HUES64 (cell line): Measurements from ENCODE around the gene EBP.
"Not testable (repeated sequence)": the region's sequence is repeated elsewhere in the genome, so short reads cannot be mapped to it uniquely, and the experiment has no call there.

Experiments
- H3K27ac ChIP-seq: 2 replicates; pipeline ENCODE4 v1.7.0; 2013; ENCODE audit warnings: low read depth, low read length, inconsistent platforms
- H3K27me3 ChIP-seq: 2 replicates; pipeline ENCODE4 v1.6.1; 2013; ENCODE audit warnings: mild to moderate bottlenecking, low read length; ENCODE audit not compliant: insufficient read depth
- H3K36me3 ChIP-seq: 2 replicates; pipeline ENCODE4 v1.6.1; 2013; ENCODE audit warnings: mild to moderate bottlenecking, low read length; ENCODE audit not compliant: insufficient read depth
- H3K4me1 ChIP-seq: 2 replicates; pipeline ENCODE4 v1.6.1; 2013; ENCODE audit warnings: mild to moderate bottlenecking, low read length, moderate library complexity; ENCODE audit not compliant: insufficient read depth
- H3K4me3 ChIP-seq: 2 replicates; pipeline ENCODE4 v1.5.1; 2013; ENCODE audit warnings: mild to moderate bottlenecking, low read length, moderate library complexity
- H3K9ac ChIP-seq: 2 replicates; pipeline ENCODE4 v1.6.1; 2013; ENCODE audit warnings: mild to moderate bottlenecking, low read depth, low read length
- H3K9me3 ChIP-seq: 2 replicates; pipeline ENCODE4 v1.6.1; 2013; ENCODE audit warnings: low read depth, low read length; ENCODE audit not compliant: insufficient read depth
- WGBS: fragments of 150-250, 120-280 bp; methylation state at CpG from one replicate; pipeline ENCODE4 v1.1.7; 2013; ENCODE audit warnings: missing lambda C conversion rate; 5-methylcytosine and 5-hydroxymethylcytosine counted together

EBP gene

GRCh38 chrX:48511560-48511959, 10.0 kb upstream of the EBP start:
- Histone ChIP-seq H3K9ac (no peak overlapping the region), H3K9me3 (no peaks in the 10 kb centered on the region), H3K4me3 (no peak overlapping the region), H3K36me3 (0 out of 2 replicates have a peak, but pooled peaks cover 2% of the 10 kb centered on the region), H3K27me3 (no peaks in the 10 kb centered on the region), H3K4me1 (no peaks in the 10 kb centered on the region), H3K27ac (no peak overlapping the region)
- 75% methylated on average over 4 of the region's 4 CpGs for WGBS

GRCh38 chrX:48512371-48512935, 9.2 kb upstream of the EBP start:
- no peaks in the 10 kb centered on the region for H3K9me3 ChIP-seq
- no peaks in the 10 kb centered on the region for H3K27me3 ChIP-seq
- H3K27ac ChIP-seq: no peak overlapping the region
- 0 out of 2 replicates have a peak, but pooled peaks cover 2% of the 10 kb centered on the region for H3K36me3 ChIP-seq
- 95% methylated on average over 20 of the region's 20 CpGs for WGBS
- H3K4me1 ChIP-seq: no peaks in the 10 kb centered on the region
- H3K9ac ChIP-seq: no peak overlapping the region
- no peak overlapping the region for H3K4me3 ChIP-seq

GRCh38 chrX:48513670-48514069, 7.9 kb upstream of the EBP start:
- Histone ChIP-seq H3K27me3 (no peaks in the 10 kb centered on the region), H3K27ac (no peak overlapping the region), H3K9ac (no peak overlapping the region), H3K4me1 (no peaks in the 10 kb centered on the region), H3K9me3 (no peaks in the 10 kb centered on the region), H3K36me3 (0 out of 2 replicates have a peak, but pooled peaks cover 2% of the 10 kb centered on the region), H3K4me3 (no peak overlapping the region)
- 92% methylated on average over 2 of the region's 4 CpGs for WGBS

- H3K4me1 ChIP-seq: no peaks in the 10 kb centered on the region
- no peaks in the 10 kb centered on the region for H3K27me3 ChIP-seq
- no peak overlapping the region for H3K9ac ChIP-seq
- H3K27ac ChIP-seq: no peak overlapping the region
- 91% methylated on average over 13 of the region's 16 CpGs for WGBS
- 0 out of 2 replicates have a peak, but pooled peaks cover 2% of the 10 kb centered on the region for H3K36me3 ChIP-seq
- no peak overlapping the region for H3K4me3 ChIP-seq
- H3K9me3 ChIP-seq: no peaks in the 10 kb centered on the region
Measured at GRCh38 chrX:48514126-48514806, 7.3 kb upstream of the EBP start.

- no peak overlapping the region for H3K9ac ChIP-seq
- H3K4me3 ChIP-seq: no peak overlapping the region
- H3K9me3 ChIP-seq: no peaks in the 10 kb centered on the region
- H3K4me1 ChIP-seq: no peaks in the 10 kb centered on the region
- no peaks in the 10 kb centered on the region for H3K27me3 ChIP-seq
- WGBS: 92% methylated on average over 9 of the region's 9 CpGs
- H3K36me3 ChIP-seq: 0 out of 2 replicates have a peak, but pooled peaks cover 2% of the 10 kb centered on the region
- no peak overlapping the region for H3K27ac ChIP-seq
Measured at GRCh38 chrX:48514868-48515460, 6.6 kb upstream of the EBP start.

- H3K4me3 ChIP-seq: no peak overlapping the region
- WGBS: 94% methylated on average over 7 of the region's 10 CpGs
- H3K27me3 ChIP-seq: no peaks in the 10 kb centered on the region
- no peaks in the 10 kb centered on the region for H3K4me1 ChIP-seq
- H3K9me3 ChIP-seq: no peaks in the 10 kb centered on the region
- H3K36me3 ChIP-seq: 0 out of 2 replicates have a peak, but pooled peaks cover 2% of the 10 kb centered on the region
- no peak overlapping the region for H3K27ac ChIP-seq
- no peak overlapping the region for H3K9ac ChIP-seq
Measured at GRCh38 chrX:48515842-48516241, 5.8 kb upstream of the EBP start.

GRCh38 chrX:48516285-48516684, 5.3 kb upstream of the EBP start:
- no peak overlapping the region for H3K9ac ChIP-seq
- 0 out of 2 replicates have a peak, but pooled peaks cover 2% of the 10 kb centered on the region for H3K36me3 ChIP-seq
- H3K27ac ChIP-seq: no peak overlapping the region
- no peaks in the 10 kb centered on the region for H3K4me1 ChIP-seq
- H3K4me3 ChIP-seq: no peak overlapping the region
- no peaks in the 10 kb centered on the region for H3K27me3 ChIP-seq
- 93% methylated on average over 10 of the region's 10 CpGs for WGBS
- H3K9me3 ChIP-seq: no peaks in the 10 kb centered on the region

GRCh38 chrX:48516987-48517386, 4.6 kb upstream of the EBP start:
- 0 out of 2 replicates have a peak, but pooled peaks cover 1% of the 10 kb centered on the region for H3K36me3 ChIP-seq
- no peaks in the 10 kb centered on the region for H3K4me1 ChIP-seq
- no peak overlapping the region for H3K4me3 ChIP-seq
- H3K27ac ChIP-seq: no peak overlapping the region
- no peaks in the 10 kb centered on the region for H3K9me3 ChIP-seq
- no peaks in the 10 kb centered on the region for H3K27me3 ChIP-seq
- H3K9ac ChIP-seq: no peak overlapping the region
- WGBS: 96% methylated on average over 5 of the region's 5 CpGs

GRCh38 chrX:48519481-48519880, 2.1 kb upstream of the EBP start:
- not testable (repeated sequence) for H3K36me3 ChIP-seq, H3K9ac ChIP-seq, H3K4me1 ChIP-seq, H3K4me3 ChIP-seq, H3K9me3 ChIP-seq, H3K27ac ChIP-seq, H3K27me3 ChIP-seq
- 91% methylated on average over 4 of the region's 4 CpGs for WGBS

GRCh38 chrX:48520455-48520854, 1.2 kb upstream of the EBP start:
- H3K27ac ChIP-seq: no peak overlapping the region
- H3K9ac ChIP-seq: no peak overlapping the region
- H3K27me3 ChIP-seq: no peaks in the 10 kb centered on the region
- H3K4me1 ChIP-seq: no peaks in the 10 kb centered on the region
- peaks cover 12% of the 10 kb centered on the region for H3K36me3 ChIP-seq
- H3K9me3 ChIP-seq: no peaks in the 10 kb centered on the region
- 100% methylated on average over 1 of the region's 2 CpGs for WGBS
- H3K4me3 ChIP-seq: no peak overlapping the region

GRCh38 chrX:48520976-48521352, 644 bp upstream of the EBP start:
- WGBS: 29% methylated on average over 2 of the region's 2 CpGs
- H3K36me3 ChIP-seq: peaks cover 13% of the 10 kb centered on the region
- H3K27ac ChIP-seq: peak overlapping the region; percentile 86; the same call in 1 of the 2 replicates
- H3K27me3 ChIP-seq: no peaks in the 10 kb centered on the region
- H3K9ac ChIP-seq: peak overlapping the region; percentile 76
- no peaks in the 10 kb centered on the region for H3K4me1 ChIP-seq
- peak overlapping the region; percentile 87 for H3K4me3 ChIP-seq
- H3K9me3 ChIP-seq: no peaks in the 10 kb centered on the region
